IPS DF 6.9 (cell line): Measurements from ENCODE around the gene KRTAP10-5.
A peak's percentile ranks its signal among the peaks of the same experiment; 100 is the strongest.
"Not testable (repeated sequence)": the region's sequence is repeated elsewhere in the genome, so short reads cannot be mapped to it uniquely, and the experiment has no call there.

Source experiments
- DNase-seq: peaks from one replicate; pipeline ENCODE4 v3.0.0-alpha.2; 2013; ENCODE audit warnings: low read depth, low spot score
- H3K27ac ChIP-seq: one replicate; pipeline ENCODE4 v1.5.1; 2013; ENCODE audit warnings: low read length, control low read depth
- H3K27me3 ChIP-seq: 2 replicates; pipeline ENCODE4 v1.6.1; 2013; ENCODE audit warnings: mild to moderate bottlenecking, low read length; ENCODE audit not compliant: control insufficient read depth, insufficient read depth
- H3K36me3 ChIP-seq: 2 replicates; pipeline ENCODE4 v1.6.1; 2013; ENCODE audit warnings: low read length; ENCODE audit not compliant: control insufficient read depth, insufficient read depth
- H3K4me1 ChIP-seq: 2 replicates; pipeline ENCODE4 v1.6.1; 2013; ENCODE audit warnings: low read length; ENCODE audit not compliant: control insufficient read depth, insufficient read depth
- H3K4me3 ChIP-seq: 2 replicates; pipeline ENCODE4 v1.5.1; 2013; ENCODE audit warnings: mild to moderate bottlenecking, low read length
- H3K9me3 ChIP-seq: 2 replicates; pipeline ENCODE4 v1.6.1; 2013; ENCODE audit warnings: low read length, inconsistent platforms; ENCODE audit not compliant: control insufficient read depth, insufficient read depth
- WGBS: extraction: QIAGEN DNeasy Blood & Tissue Kit; methylation state at CpG from one replicate; pipeline ENCODE4 v1.1.7; 2013; ENCODE audit warnings: mixed read lengths, missing lambda C conversion rate; ENCODE audit not compliant: insufficient read length, insufficient coverage; 5-methylcytosine and 5-hydroxymethylcytosine counted together

The KRTAP10-5 gene

DNA sequence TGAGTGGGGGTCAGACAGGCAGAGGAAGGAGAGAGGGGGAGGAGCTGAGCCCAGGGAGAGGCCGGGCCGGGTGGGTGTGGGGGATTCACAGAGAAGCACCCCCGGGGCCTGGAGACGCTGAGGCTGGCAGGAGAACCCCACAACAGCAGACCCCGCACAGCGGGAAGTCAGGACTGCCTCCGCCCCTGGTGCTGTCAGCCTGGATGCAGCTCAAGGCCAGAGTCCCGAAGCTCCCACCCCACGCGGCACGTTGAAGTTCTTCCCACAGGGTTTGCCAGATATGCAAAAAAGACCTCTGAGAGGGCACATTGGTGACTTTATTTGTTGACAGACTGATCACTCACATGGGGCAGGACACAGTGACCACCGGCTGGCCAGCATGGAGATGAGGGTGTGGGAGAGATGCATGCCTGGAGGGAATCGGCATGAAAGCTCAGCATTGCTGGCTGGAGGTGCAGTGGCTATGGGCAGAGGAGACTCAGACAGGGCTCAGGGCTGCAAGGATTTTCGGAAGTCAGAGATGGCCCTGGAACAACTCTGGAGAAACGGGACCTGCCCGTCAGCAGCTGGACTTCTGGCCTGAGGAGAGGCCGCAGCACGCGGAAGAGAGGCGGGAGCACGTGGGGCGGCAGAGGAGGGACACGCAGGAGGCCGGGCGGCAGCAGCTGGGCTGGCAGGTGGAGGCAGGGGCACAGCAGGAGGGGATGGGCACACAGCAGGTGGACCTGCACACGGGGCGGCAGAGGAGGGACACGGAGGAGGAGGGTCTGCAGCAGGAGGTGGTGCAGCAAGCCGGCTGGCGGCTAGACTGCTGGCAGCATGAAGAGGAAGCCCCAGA, 22.7 kb downstream of the KRTAP10-5 start:
- Histone ChIP-seq H3K4me3 (no peak overlapping the region), H3K4me1 (no peaks in the 10 kb centered on the region), H3K36me3 (peaks cover 2% of the 10 kb centered on the region; the same call in 1 of the 2 replicates), H3K27ac (no peak overlapping the region), H3K27me3 (no peaks in the 10 kb centered on the region), H3K9me3 (no peaks in the 10 kb centered on the region)
- no peak for DNase-seq
- WGBS: no CpG with 5 or more reads among the region's 30 CpGs

DNA sequence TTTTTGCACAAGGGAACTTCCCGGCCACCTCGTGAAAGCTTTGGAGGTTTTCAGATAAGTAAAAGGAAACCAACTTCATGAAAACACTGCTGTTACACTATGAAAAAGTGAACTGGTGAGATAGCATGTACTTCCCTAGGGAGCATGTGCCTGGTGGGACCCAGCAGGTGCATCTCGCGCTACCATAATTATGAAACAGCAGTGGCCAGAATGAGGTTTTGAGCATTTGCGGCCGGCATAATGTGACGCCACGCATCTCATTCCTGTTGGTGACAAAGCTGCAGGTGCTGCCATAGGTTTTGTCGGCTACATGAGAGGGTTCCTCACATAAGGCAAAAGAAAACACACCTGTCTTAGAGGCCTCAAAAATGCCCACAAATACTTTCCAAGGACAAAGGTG, 23.5 kb downstream of the KRTAP10-5 start:
- Histone ChIP-seq H3K27ac (no peak overlapping the region), H3K36me3 (peaks cover 2% of the 10 kb centered on the region; the same call in 1 of the 2 replicates), H3K27me3 (no peaks in the 10 kb centered on the region), H3K9me3 (no peaks in the 10 kb centered on the region), H3K4me1 (peaks cover 6% of the 10 kb centered on the region), H3K4me3 (no peak overlapping the region)
- no CpG with 5 or more reads among the region's 9 CpGs for WGBS
- DNase-seq: no peak

DNA sequence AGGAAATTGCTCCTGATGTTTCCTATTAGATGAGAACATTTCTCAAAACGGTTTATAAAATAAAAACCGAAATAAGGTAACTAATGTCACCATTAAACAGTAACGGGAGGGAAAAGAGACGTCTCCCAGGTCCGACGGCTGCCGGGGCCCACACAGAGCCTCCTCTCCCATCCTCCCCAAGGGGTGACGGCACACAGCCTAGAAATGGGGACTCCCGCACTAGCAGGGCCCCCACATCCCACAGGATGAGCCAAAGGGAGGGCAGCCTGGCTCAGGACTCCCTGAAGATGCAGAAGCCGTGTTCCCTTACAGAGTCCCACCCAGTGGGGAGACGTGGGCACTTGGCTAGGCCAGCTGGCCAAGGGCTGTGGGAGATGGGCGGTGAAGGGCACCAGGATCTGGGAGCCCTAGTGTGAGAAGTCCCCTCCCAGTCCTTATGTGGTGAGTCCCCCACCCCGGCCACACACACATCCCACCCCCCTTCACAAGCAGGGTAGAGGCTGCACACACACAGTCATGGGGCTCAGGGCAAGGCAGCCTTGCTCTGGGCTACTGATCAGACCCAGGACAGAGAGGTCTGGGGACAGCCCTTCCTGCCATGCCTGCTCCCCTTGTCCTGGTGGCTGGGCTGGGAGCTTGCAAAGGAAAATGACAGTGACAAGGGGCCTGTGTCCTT, 25.1 kb downstream of the KRTAP10-5 start:
- Histone ChIP-seq H3K27ac (no peak overlapping the region), H3K4me1 (peaks cover 6% of the 10 kb centered on the region), H3K4me3 (no peak overlapping the region), H3K9me3 (no peaks in the 10 kb centered on the region), H3K27me3 (no peaks in the 10 kb centered on the region), H3K36me3 (peaks cover 2% of the 10 kb centered on the region; the same call in 1 of the 2 replicates)
- WGBS: no CpG with 5 or more reads among the region's 13 CpGs
- no peak for DNase-seq

DNA sequence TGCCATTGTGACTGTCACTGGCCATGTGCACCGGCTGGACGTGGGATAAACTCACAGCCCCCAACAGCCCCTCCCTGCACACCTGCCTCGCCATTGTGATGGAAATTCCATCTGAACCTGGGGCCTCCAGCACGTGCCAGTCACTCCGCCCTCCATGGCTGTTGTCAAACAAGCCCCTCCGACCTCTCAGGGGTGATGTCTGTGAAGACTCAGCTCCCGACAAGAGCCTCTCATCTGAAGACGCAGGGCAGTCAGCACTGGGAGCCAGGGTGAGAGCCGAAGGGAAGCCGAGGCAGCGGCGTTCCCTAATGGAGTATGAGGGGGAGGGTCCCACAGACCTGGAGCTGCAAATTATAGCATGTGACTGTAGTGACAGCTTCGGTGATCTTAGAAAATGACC, 27.7 kb downstream of the KRTAP10-5 start:
- H3K36me3 ChIP-seq: no peaks in the 10 kb centered on the region
- no peaks in the 10 kb centered on the region for H3K9me3 ChIP-seq
- H3K4me1 ChIP-seq: peaks cover 12% of the 10 kb centered on the region
- no CpG with 5 or more reads among the region's 13 CpGs for WGBS
- H3K27ac ChIP-seq: no peak overlapping the region
- H3K4me3 ChIP-seq: no peak overlapping the region
- H3K27me3 ChIP-seq: no peaks in the 10 kb centered on the region
- no peak for DNase-seq

DNA sequence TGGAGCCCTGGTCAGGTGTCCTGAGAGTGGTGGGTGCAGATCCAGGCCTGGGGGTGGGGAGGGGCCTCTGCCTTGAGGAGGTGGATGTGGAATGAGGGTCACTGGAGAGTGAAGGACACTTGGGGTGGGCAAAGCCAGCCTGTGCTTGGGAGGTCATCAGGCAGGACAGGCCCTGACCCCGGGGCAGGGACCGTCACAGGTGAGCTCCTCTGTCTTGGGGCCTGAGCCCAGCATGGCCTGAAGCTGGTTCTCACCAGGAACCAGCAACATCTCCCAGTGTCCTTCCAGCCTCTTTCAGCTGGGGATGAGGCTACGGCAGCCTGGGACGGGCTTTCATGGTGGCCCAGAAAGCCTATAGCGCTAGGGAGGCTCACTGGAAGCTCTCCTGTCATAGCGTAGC, 28.3 kb downstream of the KRTAP10-5 start:
- no peaks in the 10 kb centered on the region for H3K27me3 ChIP-seq
- H3K36me3 ChIP-seq: no peaks in the 10 kb centered on the region

DNA sequence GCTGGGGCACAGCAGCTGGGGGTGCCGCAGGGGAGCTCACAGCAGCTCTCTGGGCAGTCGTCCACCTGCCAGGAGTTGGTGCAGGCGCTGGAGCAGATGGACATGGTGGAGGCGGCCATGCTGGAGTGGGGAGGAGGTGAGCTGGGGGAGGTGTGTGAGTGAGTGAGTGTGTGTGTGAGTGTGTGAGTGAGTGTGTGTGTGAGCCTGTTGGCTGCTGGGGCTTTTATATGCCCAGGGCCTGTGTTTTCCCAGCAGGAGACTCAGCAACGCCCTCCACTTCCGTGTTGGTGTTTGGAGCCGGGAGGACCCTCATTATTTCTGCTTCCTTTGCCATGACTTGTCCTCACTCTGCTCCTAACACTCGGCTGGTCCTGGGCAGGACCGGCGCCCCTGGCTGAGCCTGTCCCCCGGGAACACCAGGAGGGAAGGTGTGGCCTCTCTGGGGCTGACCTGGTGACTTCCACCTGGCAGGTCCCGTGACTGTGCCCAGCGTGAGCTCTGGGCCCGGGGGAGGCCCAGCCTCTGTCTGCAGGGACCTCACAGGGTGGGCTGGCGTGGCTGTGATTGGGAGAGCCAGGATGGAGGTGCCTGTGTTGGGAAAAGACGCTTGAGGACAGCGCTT, 29.0 kb downstream of the KRTAP10-5 start, which contains the start of gene KRTAP10-2:
Gene KRTAP10-2, minus strand, starts transcription at position 166 of the 622 bp plus-strand sequence. Its CDS starts 47 bp downstream, at position 119.
- no CpG with 5 or more reads among the region's 17 CpGs for WGBS
- H3K27ac ChIP-seq: no peak within 1 kb of the TSS
- H3K4me3 ChIP-seq: no peak within 1 kb of the TSS
- no peak for DNase-seq
- H3K27me3 ChIP-seq: no peaks in the 10 kb centered on the region
- H3K4me1 ChIP-seq: peaks cover 12% of the 10 kb centered on the region
- no peaks in the 10 kb centered on the region for H3K9me3 ChIP-seq
- H3K36me3 ChIP-seq: no peaks in the 10 kb centered on the region

More for the DNA sequence above, 28.3 kb downstream of the KRTAP10-5 start:
- WGBS: no CpG with 5 or more reads among the region's 6 CpGs
- no peak for DNase-seq
- no peaks in the 10 kb centered on the region for H3K9me3 ChIP-seq
- no peak overlapping the region for H3K4me3 ChIP-seq
- H3K4me1 ChIP-seq: peaks cover 12% of the 10 kb centered on the region
- no peak overlapping the region for H3K27ac ChIP-seq

DNA sequence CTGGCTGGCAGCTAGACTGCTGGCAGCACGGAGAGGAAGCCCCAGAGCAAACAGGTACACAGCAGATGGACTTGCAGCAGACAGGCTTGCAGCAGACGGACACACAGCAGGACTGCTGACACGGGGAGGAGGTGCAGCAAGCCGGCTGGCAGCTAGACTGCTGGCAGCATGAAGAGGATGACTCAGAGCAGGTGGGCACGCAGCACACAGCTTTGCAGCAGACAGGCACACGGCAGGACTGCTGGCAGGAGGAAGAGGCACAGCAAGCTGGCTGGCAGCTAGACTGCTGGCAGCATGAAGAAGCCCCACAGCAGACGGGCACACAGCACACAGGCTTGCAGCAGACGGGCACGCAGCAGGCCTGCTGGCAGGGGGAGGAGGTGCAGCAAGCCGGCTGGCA, 29.6 kb downstream of the KRTAP10-5 start:
- H3K4me1 ChIP-seq: peaks cover 12% of the 10 kb centered on the region
- H3K9me3 ChIP-seq: no peaks in the 10 kb centered on the region
- H3K36me3 ChIP-seq: no peaks in the 10 kb centered on the region
- no peak overlapping the region for H3K27ac ChIP-seq
- no CpG with 5 or more reads among the region's 10 CpGs for WGBS
- DNase-seq: no peak
- no peaks in the 10 kb centered on the region for H3K27me3 ChIP-seq
- H3K4me3 ChIP-seq: no peak overlapping the region

DNA sequence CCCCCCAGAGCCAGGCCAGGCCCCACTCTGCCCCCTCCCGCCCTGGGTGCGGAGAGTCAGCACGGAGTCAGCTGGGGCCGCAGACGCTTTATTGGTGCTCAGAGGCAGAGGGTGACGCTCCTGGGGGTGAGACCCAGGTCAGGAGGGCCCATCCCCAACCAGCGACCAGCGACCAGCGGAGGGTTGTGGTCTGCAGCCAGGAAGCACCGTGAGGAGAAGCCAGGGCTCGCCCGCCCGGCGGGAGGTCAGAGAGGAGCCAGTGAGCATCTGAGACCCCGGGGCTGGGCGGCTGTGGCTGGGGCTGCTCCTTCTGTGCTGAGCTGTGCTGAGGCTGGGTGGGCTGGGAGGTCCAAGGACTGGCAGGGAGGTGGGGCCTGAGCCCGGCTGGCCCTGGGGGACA, 30.1 kb downstream of the KRTAP10-5 start:
- H3K4me1 ChIP-seq: peaks cover 12% of the 10 kb centered on the region
- H3K27me3 ChIP-seq, H3K9me3 ChIP-seq, H3K36me3 ChIP-seq, H3K27ac ChIP-seq, H3K4me3 ChIP-seq, DNase-seq: not testable (repeated sequence)
- no CpG with 5 or more reads among the region's 17 CpGs for WGBS

DNA sequence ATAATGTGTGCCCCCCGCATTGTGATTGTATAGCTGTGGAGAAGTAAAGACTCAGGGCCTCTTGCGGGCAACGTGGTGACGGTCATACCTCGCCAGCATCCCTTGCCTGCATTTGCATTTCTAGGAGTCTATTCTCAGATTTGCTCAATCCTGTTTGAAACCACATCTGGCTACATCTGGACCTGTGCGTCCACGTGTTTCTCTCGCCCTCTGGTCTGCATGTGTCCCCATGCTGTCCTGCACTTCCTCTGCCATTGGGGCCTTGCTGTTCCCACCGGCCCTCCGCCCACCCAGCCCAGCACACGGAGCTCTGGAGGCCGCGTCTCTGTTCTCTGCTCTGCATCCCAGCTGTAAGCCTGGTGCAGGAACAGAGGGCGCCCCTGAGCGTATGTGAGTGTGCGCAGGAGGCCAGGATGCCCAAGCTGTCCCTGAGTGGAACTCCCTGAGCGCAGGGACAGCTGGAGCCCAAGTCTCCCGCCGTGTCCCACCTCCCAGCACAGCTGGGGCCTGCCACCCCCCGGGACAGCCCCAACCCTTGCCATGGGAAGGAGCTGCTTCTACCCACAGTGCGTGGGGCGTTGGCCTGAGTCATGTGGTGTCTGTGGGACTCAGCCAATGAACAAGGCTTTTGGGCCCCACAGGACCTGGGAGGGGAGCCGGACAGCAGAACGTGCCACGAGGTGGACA, 30.7 kb downstream of the KRTAP10-5 start:
- no peak overlapping the region for H3K4me3 ChIP-seq
- no peak overlapping the region for H3K27ac ChIP-seq
- H3K9me3 ChIP-seq: no peaks in the 10 kb centered on the region
- peaks cover 12% of the 10 kb centered on the region for H3K4me1 ChIP-seq
- H3K27me3 ChIP-seq: no peaks in the 10 kb centered on the region
- no peaks in the 10 kb centered on the region for H3K36me3 ChIP-seq
- WGBS: no CpG with 5 or more reads among the region's 25 CpGs
- no peak for DNase-seq

DNA sequence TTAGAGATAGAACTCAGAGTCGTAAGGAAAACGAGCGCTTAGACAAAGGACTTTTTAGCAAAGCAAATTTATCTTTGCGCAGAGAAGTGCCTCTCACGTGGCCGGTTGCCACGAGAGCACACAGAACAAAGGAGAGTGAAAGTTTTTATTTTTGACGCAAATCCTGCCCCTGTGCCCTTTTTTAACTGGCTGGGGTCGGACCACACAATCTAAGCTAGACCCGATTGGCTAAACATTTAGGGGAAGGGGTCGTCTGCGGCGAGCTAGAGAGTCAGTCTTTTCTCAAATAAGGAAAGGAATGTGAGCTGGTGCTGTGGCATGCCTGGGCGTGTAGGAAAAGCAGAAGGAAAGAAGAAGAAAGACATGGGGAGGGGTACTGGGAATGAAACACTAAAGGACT, 31.5 kb downstream of the KRTAP10-5 start:
- WGBS: no CpG with 5 or more reads among the region's 14 CpGs

More for the DNA sequence above, 31.5 kb downstream of the KRTAP10-5 start:
- no peaks in the 10 kb centered on the region for H3K36me3 ChIP-seq
- no peak overlapping the region for H3K27ac ChIP-seq
- DNase-seq: peak; percentile 41
- H3K27me3 ChIP-seq: no peaks in the 10 kb centered on the region
- peaks cover 12% of the 10 kb centered on the region for H3K4me1 ChIP-seq
- no peak overlapping the region for H3K4me3 ChIP-seq
- no peaks in the 10 kb centered on the region for H3K9me3 ChIP-seq
